Body of pancreas (tissue), 4 donors: ENCODE measurements around the gene ZMYND10. TPM values are rescaled to one million over a fixed set of nuclear protein-coding genes. Genes with fewer than 3 reads are reported as not detected.
A peak's percentile ranks its signal among the peaks of the same experiment; 100 is the strongest.

ENCODE experiments used
- ATAC-seq: fragments of 150-250 bp; one replicate; pipeline ENCODE4 v1.9.1; 2016
- DNase-seq, 4 donors: peaks; one replicate each; pipeline ENCODE4 v3.0.0-alpha.2; 2019
- H3K27ac ChIP-seq, 4 donors: fragments of 200-600 bp; sonication (generic); 1 replicate in 3 of 4; 2 replicates in 1 of 4; pipeline versions ENCODE4 v1.5.1 to v1.6.1; 2016 to 2019; ENCODE audit warnings: mild to moderate bottlenecking in 1 of 4, mixed read lengths in 1 of 4, moderate library complexity in 1 of 4
- H3K27me3 ChIP-seq, 2 donors: fragments of 200-600 bp; sonication (generic); one replicate each; pipeline ENCODE4 v1.6.0; 2016; ENCODE audit warnings: mild to moderate bottlenecking in 1 of 2
- H3K36me3 ChIP-seq, 2 donors: fragments of 200-600 bp; sonication (generic); replicated peaks in 1 of 2; 2 replicates each; pipeline ENCODE4 v1.5.1; 2016; ENCODE audit warnings: low read depth in 2 of 2; ENCODE audit not compliant: insufficient read depth in 1 of 2
- H3K4me1 ChIP-seq: fragments of 200-600 bp; sonication (generic); one replicate; pipeline ENCODE4 v1.6.0; 2016
- H3K4me3 ChIP-seq, 2 donors: fragments of 200-600 bp; sonication (generic); 1 replicate in 1 of 2; 2 replicates in 1 of 2; pipeline ENCODE4 v1.5.1; 2016 to 2019
- H3K9me3 ChIP-seq, 3 donors: fragments of 200-600 bp; sonication (generic); 1 replicate in 2 of 3; 2 replicates in 1 of 3; pipeline ENCODE4 v1.5.1; 2016
- CTCF ChIP-seq, 7 experiments: fragments of 450-650 bp in 4 of 7; fragments of 200-600 bp in 3 of 7; sonication (generic) in 3 of 7; IDR thresholded peaks; one replicate each; pipeline ENCODE4 v1.5.1; 2016 to 2019; ENCODE audit warnings: antibody characterized with exemption in 7 of 7
- POLR2A ChIP-seq, 3 donors: fragments of 450-650 bp; IDR thresholded peaks; one replicate each; pipeline ENCODE4 v1.6.1; 2016; ENCODE audit warnings: antibody characterized with exemption in 3 of 3, mild to moderate bottlenecking in 2 of 3
- WGBS, 2 donors: methylation state at CpG; one replicate each; pipeline ENCODE4 v1.1.5; 2017; 5-methylcytosine and 5-hydroxymethylcytosine counted together
- intact Hi-C: fragments of 100-400 bp; cut with DNase I; formaldehyde crosslinking; loops from one replicate; pipeline ENCODE4 v1.15.1; 2023
- total RNA-seq, 2 donors: library from RNA; depleted of rRNA; stranded (reverse); fragments of >200 nt; gene quantifications; one replicate each; pipeline ENCODE4 v1.1.0, GENCODE V29; 2016

ZMYND10 gene
- total RNA-seq, 2 donors from 2014 or later, result 1.3 to 2.3 TPM

GRCh38 chr3:50297896-50298725, 47.4 kb downstream of the ZMYND10 start:
- no peak for ATAC-seq
- TF ChIP-seq CTCF (IDR thresholded peaks at IDR 0.05), result no peak
- TF ChIP-seq POLR2A (IDR thresholded peaks at IDR 0.05), result no peak
- H3K4me3 ChIP-seq, result no peak overlapping the region
- 42 to 59% methylated on average over 9 of the region's 9 CpGs for WGBS, 2 donors
- H3K4me1 ChIP-seq, result peaks cover 56% of the 10 kb centered on the region
- H3K36me3 ChIP-seq, result no peaks in the 10 kb centered on the region
- no peaks in the 10 kb centered on the region for H3K27me3 ChIP-seq
- intact Hi-C loops, result no loop called here
- H3K27ac ChIP-seq, result peak overlapping the region; percentile 77 to 91 (median 81)
- no peaks in the 10 kb centered on the region for H3K9me3 ChIP-seq
- DNase-seq, result peak in 1 of 4 donors; percentile 17

GRCh38 chr3:50297384-50297775, 48.2 kb downstream of the ZMYND10 start:
- 71% methylated on average over 2 of the region's 2 CpGs; no CpG with 5 or more reads in 1 of the 2 donors for WGBS, 2 donors
- no peak for ATAC-seq
- TF ChIP-seq CTCF (IDR thresholded peaks at IDR 0.05) (no peak), POLR2A (IDR thresholded peaks at IDR 0.05) (no peak)
- Histone ChIP-seq H3K27me3 (no peaks in the 10 kb centered on the region), H3K4me1 (peaks cover 56% of the 10 kb centered on the region), H3K9me3 (no peaks in the 10 kb centered on the region), H3K27ac (peak overlapping the region in 1 of 4 donors; percentile 91), H3K4me3 (no peak overlapping the region), H3K36me3 (no peaks in the 10 kb centered on the region)
- intact Hi-C loops, result no loop called here
- peak in 2 of 4 donors; percentile 12 to 45 for DNase-seq

GRCh38 chr3:50296721-50297383, 48.7 kb downstream of the ZMYND10 start:
- TF ChIP-seq CTCF (IDR thresholded peaks at IDR 0.05) (no peak), POLR2A (IDR thresholded peaks at IDR 0.05) (no peak)
- intact Hi-C loops, result no loop called here
- Histone ChIP-seq H3K4me1 (peaks cover 51% of the 10 kb centered on the region), H3K36me3 (no peaks in the 10 kb centered on the region), H3K27me3 (no peaks in the 10 kb centered on the region), H3K4me3 (no peak overlapping the region), H3K27ac (no peak overlapping the region), H3K9me3 (no peaks in the 10 kb centered on the region)
- DNase-seq (peak in 1 of 4 donors; percentile 4), ATAC-seq (no peak)
- WGBS, 2 donors, result 90 to 95% methylated on average over 11 of the region's 18 CpGs

GRCh38 chr3:50295553-50296431, 49.7 kb downstream of the ZMYND10 start:
- intact Hi-C loops, result no loop called here
- H3K4me1 ChIP-seq, result peaks cover 53% of the 10 kb centered on the region

More at GRCh38 chr3:50295553-50296431, 49.7 kb downstream of the ZMYND10 start:
- Histone ChIP-seq H3K36me3 (no peaks in the 10 kb centered on the region), H3K9me3 (no peaks in the 10 kb centered on the region), H3K27me3 (no peaks in the 10 kb centered on the region), H3K27ac (no peak overlapping the region), H3K4me3 (no peak overlapping the region)
- 90 to 91% methylated on average over 6 to 8 of the region's 8 CpGs for WGBS, 2 donors
- no peak for ATAC-seq
- TF ChIP-seq POLR2A (IDR thresholded peaks at IDR 0.05) (no peak), CTCF (IDR thresholded peaks at IDR 0.05) (no peak)
- DNase-seq, result no peak
